ENCODE results near the gene MAPK14. TPM values are rescaled to one million over a fixed set of nuclear protein-coding genes. Genes with fewer than 3 reads are reported as not detected.

Gene MAPK14
- total and polyA plus RNA-seq, 9 of the 15 experiments (the other 6 are each of a cell fraction or from before 2014, with no cell fraction given): 8.8 to 62.7 (median 35.5) TPM

- TF ChIP-seq TFAM (CRISPR knock-in tag; conservative IDR thresholded peaks at IDR 0.05): no peak
- TF ChIP-seq, protein P1, sequence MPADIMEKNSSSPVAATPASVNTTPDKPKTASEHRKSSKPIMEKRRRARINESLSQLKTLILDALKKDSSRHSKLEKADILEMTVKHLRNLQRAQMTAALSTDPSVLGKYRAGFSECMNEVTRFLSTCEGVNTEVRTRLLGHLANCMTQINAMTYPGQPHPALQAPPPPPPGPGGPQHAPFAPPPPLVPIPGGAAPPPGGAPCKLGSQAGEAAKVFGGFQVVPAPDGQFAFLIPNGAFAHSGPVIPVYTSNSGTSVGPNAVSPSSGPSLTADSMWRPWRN (IDR thresholded peaks at IDR 0.05; ENCODE audit: low read depth): no peak
- TF ChIP-seq, protein P2, sequence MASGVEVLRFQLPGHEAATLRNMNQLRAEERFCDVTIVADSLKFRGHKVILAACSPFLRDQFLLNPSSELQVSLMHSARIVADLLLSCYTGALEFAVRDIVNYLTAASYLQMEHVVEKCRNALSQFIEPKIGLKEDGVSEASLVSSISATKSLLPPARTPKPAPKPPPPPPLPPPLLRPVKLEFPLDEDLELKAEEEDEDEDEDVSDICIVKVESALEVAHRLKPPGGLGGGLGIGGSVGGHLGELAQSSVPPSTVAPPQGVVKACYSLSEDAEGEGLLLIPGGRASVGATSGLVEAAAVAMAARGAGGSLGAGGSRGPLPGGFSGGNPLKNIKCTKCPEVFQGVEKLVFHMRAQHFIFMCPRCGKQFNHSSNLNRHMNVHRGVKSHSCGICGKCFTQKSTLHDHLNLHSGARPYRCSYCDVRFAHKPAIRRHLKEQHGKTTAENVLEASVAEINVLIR (CRISPR knock-in tag; IDR thresholded peaks at IDR 0.05): no peak
- TF ChIP-seq, protein P3, sequence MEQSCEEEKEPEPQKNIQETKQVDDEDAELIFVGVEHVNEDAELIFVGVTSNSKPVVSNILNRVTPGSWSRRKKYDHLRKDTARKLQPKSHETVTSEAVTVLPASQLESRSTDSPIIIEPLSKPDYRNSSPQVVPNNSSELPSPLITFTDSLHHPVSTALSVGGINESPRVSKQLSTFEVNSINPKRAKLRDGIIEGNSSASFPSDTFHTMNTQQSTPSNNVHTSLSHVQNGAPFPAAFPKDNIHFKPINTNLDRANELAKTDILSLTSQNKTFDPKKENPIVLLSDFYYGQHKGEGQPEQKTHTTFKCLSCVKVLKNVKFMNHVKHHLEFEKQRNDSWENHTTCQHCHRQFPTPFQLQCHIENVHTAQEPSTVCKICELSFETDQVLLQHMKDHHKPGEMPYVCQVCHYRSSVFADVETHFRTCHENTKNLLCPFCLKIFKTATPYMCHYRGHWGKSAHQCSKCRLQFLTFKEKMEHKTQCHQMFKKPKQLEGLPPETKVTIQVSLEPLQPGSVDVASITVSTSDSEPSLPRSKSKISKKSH (CRISPR knock-in tag; IDR thresholded peaks at IDR 0.05): no peak
- no peak for TF ChIP-seq SMAD4 (CRISPR knock-in tag; conservative IDR thresholded peaks at IDR 0.05)
- no peak for TF ChIP-seq GABPB1 (CRISPR knock-in tag; IDR thresholded peaks at IDR 0.05)
- no peak for TF ChIP-seq CEBPG (CRISPR knock-in tag; IDR thresholded peaks at IDR 0.05)
- no peak for TF ChIP-seq CEBPG (tag; conservative IDR thresholded peaks at IDR 0.05 in 1 of 2, IDR thresholded peaks at IDR 0.05 in 1 of 2)
- TF ChIP-seq ZBTB17 (CRISPR knock-in tag; IDR thresholded peaks at IDR 0.05): no peak
- no peak for TF ChIP-seq JUNB (CRISPR knock-in tag; conservative IDR thresholded peaks at IDR 0.05)
- peak; percentile 58; the same call in 1 of the 2 replicates for TF ChIP-seq DMBX1 (CRISPR knock-in tag; IDR thresholded peaks at IDR 0.05; ENCODE audit: borderline replicate concordance)
- no peak for TF ChIP-seq TEAD1 (CRISPR knock-in tag; IDR thresholded peaks at IDR 0.05)
- TF ChIP-seq, protein P4, sequence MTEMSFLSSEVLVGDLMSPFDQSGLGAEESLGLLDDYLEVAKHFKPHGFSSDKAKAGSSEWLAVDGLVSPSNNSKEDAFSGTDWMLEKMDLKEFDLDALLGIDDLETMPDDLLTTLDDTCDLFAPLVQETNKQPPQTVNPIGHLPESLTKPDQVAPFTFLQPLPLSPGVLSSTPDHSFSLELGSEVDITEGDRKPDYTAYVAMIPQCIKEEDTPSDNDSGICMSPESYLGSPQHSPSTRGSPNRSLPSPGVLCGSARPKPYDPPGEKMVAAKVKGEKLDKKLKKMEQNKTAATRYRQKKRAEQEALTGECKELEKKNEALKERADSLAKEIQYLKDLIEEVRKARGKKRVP (CRISPR knock-in tag; IDR thresholded peaks at IDR 0.05): 0 out of 2 replicates have a peak, but pooled peaks have one; percentile 28
- TF ChIP-seq MAFF (IDR thresholded peaks at IDR 0.05; ENCODE audit: low read length): peak; percentile 74
- TF ChIP-seq RB1 (IDR thresholded peaks at IDR 0.05; ENCODE audit: low read depth): no peak
- TF ChIP-seq HNRNPUL1 (IDR thresholded peaks at IDR 0.05; ENCODE audit: low read length): no peak
- no peak for TF ChIP-seq ATF1 (CRISPR knock-in tag; IDR thresholded peaks at IDR 0.05)
- no peak for TF ChIP-seq ATF1 (tag; IDR thresholded peaks at IDR 0.05)
- TF ChIP-seq, protein P5, sequence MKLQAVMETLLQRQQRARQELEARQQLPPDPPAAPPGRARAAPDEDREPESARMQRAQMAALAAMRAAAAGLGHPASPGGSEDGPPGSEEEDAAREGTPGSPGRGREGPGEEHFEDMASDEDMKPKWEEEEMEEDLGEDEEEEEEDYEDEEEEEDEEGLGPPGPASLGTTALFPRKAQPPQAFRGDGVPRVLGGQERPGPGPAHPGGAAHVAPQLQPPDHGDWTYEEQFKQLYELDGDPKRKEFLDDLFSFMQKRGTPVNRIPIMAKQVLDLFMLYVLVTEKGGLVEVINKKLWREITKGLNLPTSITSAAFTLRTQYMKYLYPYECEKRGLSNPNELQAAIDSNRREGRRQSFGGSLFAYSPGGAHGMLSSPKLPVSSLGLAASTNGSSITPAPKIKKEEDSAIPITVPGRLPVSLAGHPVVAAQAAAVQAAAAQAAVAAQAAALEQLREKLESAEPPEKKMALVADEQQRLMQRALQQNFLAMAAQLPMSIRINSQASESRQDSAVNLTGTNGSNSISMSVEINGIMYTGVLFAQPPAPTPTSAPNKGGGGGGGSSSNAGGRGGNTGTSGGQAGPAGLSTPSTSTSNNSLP (IDR thresholded peaks at IDR 0.05; ENCODE audit: borderline replicate concordance, low read depth, low read length): no peak
- TF ChIP-seq TEAD4 (IDR thresholded peaks at IDR 0.05; ENCODE audit: low read length): peak; percentile 76
- no peak for TF ChIP-seq TEAD4 (CRISPR knock-in tag; IDR thresholded peaks at IDR 0.05; ENCODE audit: borderline replicate concordance)
These were observed 71.5 kb downstream of the MAPK14 start (continued) for GRCh38 chr6:36098920-36099647.
